ENCODE measurements around the gene NCBP3.

DNA sequence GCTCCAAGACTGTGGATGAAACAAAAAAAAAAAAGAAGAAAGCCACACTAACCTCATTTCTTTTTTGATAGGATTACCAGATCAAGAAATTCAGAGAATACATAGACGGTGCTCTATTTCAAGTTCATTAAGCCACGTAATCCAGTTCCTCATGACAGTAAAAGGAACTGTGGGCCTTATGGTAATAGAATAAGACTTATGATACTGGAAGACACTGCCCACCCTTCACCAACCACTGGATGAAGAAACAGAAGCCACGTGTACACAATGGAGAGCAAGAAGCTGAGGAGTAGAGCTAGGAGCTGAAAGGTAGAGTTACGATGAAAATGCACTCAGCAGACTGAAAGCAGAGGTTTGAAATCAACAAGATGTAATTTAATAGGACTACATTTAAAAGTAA lies 11.2 kb downstream of the NCBP3 start:
- TF ChIP-seq CTCF (IDR thresholded peaks at IDR 0.05) (no peak), POLR2A (IDR thresholded peaks at IDR 0.05) (no peak)
